Measurements from ENCODE around the gene GTPBP8. TPM values are rescaled to one million over a fixed set of nuclear protein-coding genes. Genes with fewer than 3 reads are reported as not detected.

Gene GTPBP8
- total and polyA plus RNA-seq, 2 donors (not counting 3 experiments of a cell fraction or from before 2014, with no cell fraction given), result 13.7 to 20.2 TPM

DNA sequence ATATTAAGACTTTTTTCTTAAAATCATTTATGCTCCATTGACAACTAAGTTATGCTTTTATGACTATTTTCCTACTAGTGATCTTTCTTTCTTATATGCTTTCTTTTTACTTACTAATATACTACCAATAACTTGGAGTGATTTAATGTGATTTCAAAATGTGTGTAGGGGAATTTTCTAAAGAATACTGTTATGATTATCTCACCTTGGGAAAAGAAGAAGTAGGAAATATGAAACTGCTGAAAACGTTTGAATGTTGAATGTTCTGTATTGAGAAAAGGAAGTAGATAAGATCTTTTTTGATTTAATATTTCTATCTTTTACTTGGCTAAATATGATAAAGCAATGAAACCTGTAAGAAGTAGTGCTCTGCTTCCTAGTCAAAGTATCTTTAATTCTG lies 8.1 kb upstream of the GTPBP8 start:
- CTCF ChIA-PET, result interaction anchor here (1.2 to 5.9 kb wide), 4 partner anchors 9 to 341 kb away, joined by 3 to 184 read pairs (median 6); partner anchors contain the start of gene GTPBP8
- Histone ChIP-seq H3K9me1 (replicated peaks; ENCODE audit: control insufficient read depth, extremely low read depth, insufficient read depth, low read length) (no peaks in the 10 kb centered on the region), H3K4me2 (ENCODE audit: insufficient read depth, low read length) (no peak overlapping the region), H3K9me3 (replicated peaks; ENCODE audit: control insufficient read depth, insufficient read depth, low read length) (no peaks in the 10 kb centered on the region), H3K27ac (ENCODE audit: insufficient read depth, low read depth, low read length) (no peak overlapping the region), H4K20me1 (replicated peaks; ENCODE audit: control insufficient read depth, extremely low read depth, insufficient read depth, low read length) (no peaks in the 10 kb centered on the region), H3K9ac (replicated peaks; ENCODE audit: extremely low read depth, insufficient read depth, low read length) (no peak overlapping the region), H3K79me2 (ENCODE audit: control insufficient read depth, insufficient read depth, low read length) (no peaks in the 10 kb centered on the region), H3K27me3 (ENCODE audit: control insufficient read depth in 2 of 2, insufficient read depth in 2 of 2, low read length in 2 of 2) (peaks cover 3 to 10% of the 10 kb centered on the region in 2 experiments), H3K4me1 (ENCODE audit: control insufficient read depth, extremely low read depth, insufficient read depth, low read length) (no peaks in the 10 kb centered on the region), H3K4me3 (replicated peaks in 1 of 3; ENCODE audit: insufficient read depth in 1 of 3, low read depth in 1 of 3, low read length in 3 of 3) (no peak overlapping the region), H2AFZ (ENCODE audit: low read depth, low read length) (no peak overlapping the region), H3K36me3 (ENCODE audit: control insufficient read depth in 2 of 2, extremely low read depth in 1 of 2, insufficient read depth in 2 of 2, low read length in 2 of 2) (no peaks in the 10 kb centered on the region)
- dilution Hi-C loops (cut with MboI; ENCODE audit: extremely low pct_ligation_motif_present, low sequenced_read_pairs) (no loop called here), intact Hi-C loops (cut with micrococcal nuclease) (no loop called here)
- no peak for DNase-seq (ENCODE audit: low read depth, low spot score)
- no peak for FAIRE-seq
- no TSS peak for BruUV-seq (replicated peaks)
- TF ChIP-seq, protein P1, sequence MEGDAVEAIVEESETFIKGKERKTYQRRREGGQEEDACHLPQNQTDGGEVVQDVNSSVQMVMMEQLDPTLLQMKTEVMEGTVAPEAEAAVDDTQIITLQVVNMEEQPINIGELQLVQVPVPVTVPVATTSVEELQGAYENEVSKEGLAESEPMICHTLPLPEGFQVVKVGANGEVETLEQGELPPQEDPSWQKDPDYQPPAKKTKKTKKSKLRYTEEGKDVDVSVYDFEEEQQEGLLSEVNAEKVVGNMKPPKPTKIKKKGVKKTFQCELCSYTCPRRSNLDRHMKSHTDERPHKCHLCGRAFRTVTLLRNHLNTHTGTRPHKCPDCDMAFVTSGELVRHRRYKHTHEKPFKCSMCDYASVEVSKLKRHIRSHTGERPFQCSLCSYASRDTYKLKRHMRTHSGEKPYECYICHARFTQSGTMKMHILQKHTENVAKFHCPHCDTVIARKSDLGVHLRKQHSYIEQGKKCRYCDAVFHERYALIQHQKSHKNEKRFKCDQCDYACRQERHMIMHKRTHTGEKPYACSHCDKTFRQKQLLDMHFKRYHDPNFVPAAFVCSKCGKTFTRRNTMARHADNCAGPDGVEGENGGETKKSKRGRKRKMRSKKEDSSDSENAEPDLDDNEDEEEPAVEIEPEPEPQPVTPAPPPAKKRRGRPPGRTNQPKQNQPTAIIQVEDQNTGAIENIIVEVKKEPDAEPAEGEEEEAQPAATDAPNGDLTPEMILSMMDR (IDR thresholded peaks at IDR 0.05; ENCODE audit: extremely low read depth in 1 of 2, insufficient read depth in 1 of 2, low read depth in 1 of 2, low read length in 2 of 2), result no peak
- TF ChIP-seq, protein P2, sequence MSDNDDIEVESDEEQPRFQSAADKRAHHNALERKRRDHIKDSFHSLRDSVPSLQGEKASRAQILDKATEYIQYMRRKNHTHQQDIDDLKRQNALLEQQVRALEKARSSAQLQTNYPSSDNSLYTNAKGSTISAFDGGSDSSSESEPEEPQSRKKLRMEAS (IDR thresholded peaks at IDR 0.05; ENCODE audit: insufficient read depth, insufficient read length), result no peak
- no peak for TF ChIP-seq POLR2AphosphoS5 (IDR thresholded peaks at IDR 0.05; ENCODE audit: insufficient read depth, low read depth, low read length)
- no peak for TF ChIP-seq POLR2A (IDR thresholded peaks at IDR 0.05; ENCODE audit: low read depth, low read length)
- no peak for TF ChIP-seq MYC (IDR thresholded peaks at IDR 0.05; ENCODE audit: low read depth, low read length)
- no peak for TF ChIP-seq EZH2 (IDR thresholded peaks at IDR 0.05; ENCODE audit: borderline replicate concordance, low read depth, low read length, severe bottlenecking)
- TF ChIP-seq JUN (IDR thresholded peaks at IDR 0.05; ENCODE audit: borderline replicate concordance, insufficient read depth, insufficient read length, low read depth), result no peak
- TF ChIP-seq GATA2 (IDR thresholded peaks at IDR 0.05; ENCODE audit: insufficient read depth, insufficient read length, low read depth, low read length), result no peak
- no peak for TF ChIP-seq FOS (IDR thresholded peaks at IDR 0.05; ENCODE audit: borderline replicate concordance, insufficient read depth, low read length)
- POLR2A ChIA-PET, result no interaction called here

All from endothelial cell of umbilical vein (primary cell).